ENCODE measurements around the gene C21orf91.

C21orf91 gene

GRCh38 chr21:17786071-17786850 lies 32.9 kb downstream of the C21orf91 start:
- H3K27me3 ChIP-seq (ENCODE audit: insufficient read depth, low read length): no peaks in the 10 kb centered on the region
- no peak overlapping the region for H2AFZ ChIP-seq (ENCODE audit: low read length, unreplicated experiment)
- peaks cover 15% of the 10 kb centered on the region; the same call in 1 of the 2 replicates for H3K36me3 ChIP-seq (ENCODE audit: insufficient read depth, low read length)
- H3K27ac ChIP-seq (ENCODE audit: low read depth, low read length): no peak overlapping the region
- H3K4me3 ChIP-seq (ENCODE audit: low read depth, low read length): no peak overlapping the region
- H3K4me1 ChIP-seq (ENCODE audit: control insufficient read depth, insufficient read depth, low read length, unreplicated experiment): no peaks in the 10 kb centered on the region
- H3K79me2 ChIP-seq (ENCODE audit: control insufficient read depth, insufficient read depth, low read length, unreplicated experiment): no peaks in the 10 kb centered on the region

- peaks cover 15% of the 10 kb centered on the region; the same call in 1 of the 2 replicates for H3K36me3 ChIP-seq (ENCODE audit: insufficient read depth, low read length)
- H3K79me2 ChIP-seq (ENCODE audit: control insufficient read depth, insufficient read depth, low read length, unreplicated experiment): no peaks in the 10 kb centered on the region
- H3K4me3 ChIP-seq (ENCODE audit: low read depth, low read length): no peak overlapping the region
- no peaks in the 10 kb centered on the region for H3K27me3 ChIP-seq (ENCODE audit: insufficient read depth, low read length)
- H2AFZ ChIP-seq (ENCODE audit: low read length, unreplicated experiment): no peak overlapping the region
- no peaks in the 10 kb centered on the region for H3K4me1 ChIP-seq (ENCODE audit: control insufficient read depth, insufficient read depth, low read length, unreplicated experiment)
- no peak overlapping the region for H3K27ac ChIP-seq (ENCODE audit: low read depth, low read length)
Observed at GRCh38 chr21:17785403-17785788, 33.8 kb downstream of the C21orf91 start.

DNA sequence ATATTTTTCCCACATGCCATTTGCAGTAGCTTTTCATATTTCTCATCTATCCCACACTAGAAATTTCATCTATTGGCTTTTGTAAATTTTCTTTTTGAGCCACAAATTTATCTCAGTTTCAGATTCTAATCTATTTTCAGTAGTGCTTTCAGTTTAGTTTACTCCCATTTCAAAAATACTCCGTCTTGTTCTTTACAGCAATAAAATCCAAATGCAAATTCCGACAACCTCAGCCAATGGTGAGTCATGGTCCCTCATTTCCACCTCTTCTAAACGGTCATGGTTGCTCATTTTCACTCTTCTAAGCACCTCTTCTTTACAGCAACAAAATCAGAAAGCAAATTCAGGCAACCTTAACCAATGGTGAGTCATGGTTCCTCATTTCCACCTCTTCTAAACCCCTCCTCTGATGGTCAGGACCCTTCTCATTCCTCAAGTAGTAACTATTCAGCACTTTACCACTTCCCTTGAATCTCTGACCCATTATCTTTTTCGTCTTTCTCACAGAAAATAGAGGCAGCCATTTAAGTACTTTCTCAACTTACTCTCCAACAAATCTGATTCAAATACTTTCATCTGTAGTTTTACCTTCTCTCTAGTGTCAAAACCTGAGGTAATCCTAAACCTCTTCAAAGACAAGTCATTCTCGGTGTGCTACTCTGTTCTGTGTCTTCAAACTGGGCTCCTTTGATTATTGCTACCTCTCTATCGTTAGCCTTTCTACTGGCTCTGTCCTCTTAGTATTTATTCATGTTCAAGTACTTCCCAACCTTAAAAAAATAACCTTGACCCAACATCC lies 34.4 kb downstream of the C21orf91 start:
- peaks cover 15% of the 10 kb centered on the region; the same call in 1 of the 2 replicates for H3K36me3 ChIP-seq (ENCODE audit: insufficient read depth, low read length)
- H3K27me3 ChIP-seq (ENCODE audit: insufficient read depth, low read length): no peaks in the 10 kb centered on the region
- no peaks in the 10 kb centered on the region for H3K79me2 ChIP-seq (ENCODE audit: control insufficient read depth, insufficient read depth, low read length, unreplicated experiment)
- H2AFZ ChIP-seq (ENCODE audit: low read length, unreplicated experiment): no peak overlapping the region
- no peak overlapping the region for H3K4me3 ChIP-seq (ENCODE audit: low read depth, low read length)
- H3K27ac ChIP-seq (ENCODE audit: low read depth, low read length): no peak overlapping the region
- H3K4me1 ChIP-seq (ENCODE audit: control insufficient read depth, insufficient read depth, low read length, unreplicated experiment): no peaks in the 10 kb centered on the region

DNA sequence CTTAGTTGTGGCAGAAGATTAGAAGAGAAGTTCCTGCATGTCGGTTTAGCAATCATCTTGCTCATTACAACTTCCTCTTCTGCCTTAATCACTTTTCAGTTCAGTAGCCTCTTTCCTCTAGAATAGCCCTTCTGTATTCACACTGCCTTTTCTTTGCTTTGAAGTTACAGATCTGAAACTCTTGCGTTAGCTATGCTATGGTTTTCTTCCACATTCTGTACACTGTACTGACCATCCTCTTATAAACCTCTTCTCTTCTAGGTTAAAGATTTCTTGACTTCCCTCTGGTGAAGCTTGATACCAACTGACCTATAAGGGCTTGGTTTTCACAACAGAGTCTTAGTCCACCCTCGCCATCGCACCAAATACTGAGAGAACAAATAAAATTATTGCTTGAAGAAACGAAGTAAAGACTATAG lies 35.0 kb downstream of the C21orf91 start:
- Histone ChIP-seq H3K27ac (ENCODE audit: low read depth, low read length) (no peak overlapping the region), H3K36me3 (ENCODE audit: insufficient read depth, low read length) (peaks cover 15% of the 10 kb centered on the region; the same call in 1 of the 2 replicates), H3K27me3 (ENCODE audit: insufficient read depth, low read length) (no peaks in the 10 kb centered on the region), H3K4me1 (ENCODE audit: control insufficient read depth, insufficient read depth, low read length, unreplicated experiment) (no peaks in the 10 kb centered on the region), H2AFZ (ENCODE audit: low read length, unreplicated experiment) (no peak overlapping the region), H3K79me2 (ENCODE audit: control insufficient read depth, insufficient read depth, low read length, unreplicated experiment) (no peaks in the 10 kb centered on the region), H3K4me3 (ENCODE audit: low read depth, low read length) (no peak overlapping the region)

- Histone ChIP-seq H2AFZ (ENCODE audit: low read length, unreplicated experiment) (no peak overlapping the region), H3K79me2 (ENCODE audit: control insufficient read depth, insufficient read depth, low read length, unreplicated experiment) (no peaks in the 10 kb centered on the region), H3K4me3 (ENCODE audit: low read depth, low read length) (no peak overlapping the region), H3K36me3 (ENCODE audit: insufficient read depth, low read length) (peaks cover 15% of the 10 kb centered on the region; the same call in 1 of the 2 replicates), H3K27ac (ENCODE audit: low read depth, low read length) (no peak overlapping the region), H3K27me3 (ENCODE audit: insufficient read depth, low read length) (no peaks in the 10 kb centered on the region), H3K4me1 (ENCODE audit: control insufficient read depth, insufficient read depth, low read length, unreplicated experiment) (no peaks in the 10 kb centered on the region)
Observed at GRCh38 chr21:17783481-17784179, 35.5 kb downstream of the C21orf91 start.

GRCh38 chr21:17783003-17783402 lies 36.2 kb downstream of the C21orf91 start:
- Histone ChIP-seq H3K27ac (ENCODE audit: low read depth, low read length) (no peak overlapping the region), H3K27me3 (ENCODE audit: insufficient read depth, low read length) (no peaks in the 10 kb centered on the region), H3K36me3 (ENCODE audit: insufficient read depth, low read length) (peaks cover 15% of the 10 kb centered on the region; the same call in 1 of the 2 replicates), H2AFZ (ENCODE audit: low read length, unreplicated experiment) (no peak overlapping the region), H3K4me3 (ENCODE audit: low read depth, low read length) (no peak overlapping the region), H3K79me2 (ENCODE audit: control insufficient read depth, insufficient read depth, low read length, unreplicated experiment) (no peaks in the 10 kb centered on the region), H3K4me1 (ENCODE audit: control insufficient read depth, insufficient read depth, low read length, unreplicated experiment) (no peaks in the 10 kb centered on the region)

DNA sequence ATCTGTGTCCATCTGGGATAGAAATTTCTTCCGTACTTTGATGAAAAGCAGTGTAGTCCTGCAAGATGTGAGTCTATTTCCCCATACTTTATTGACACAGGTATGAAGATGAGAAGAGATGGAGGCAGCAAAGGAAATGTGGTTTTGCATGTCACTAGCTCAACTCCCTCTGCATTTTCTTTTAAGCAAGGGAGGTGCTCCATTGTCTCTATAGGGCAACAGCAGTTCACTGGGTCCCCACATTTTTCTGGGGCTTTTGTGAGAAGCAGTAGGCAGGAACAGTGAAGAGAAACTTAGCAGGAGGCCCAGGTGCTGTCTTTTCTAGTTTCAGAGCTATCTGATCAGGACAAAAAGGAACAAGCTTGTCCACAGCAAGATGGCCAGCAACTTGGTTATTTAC lies 37.1 kb downstream of the C21orf91 start:
- no peaks in the 10 kb centered on the region for H3K79me2 ChIP-seq (ENCODE audit: control insufficient read depth, insufficient read depth, low read length, unreplicated experiment)
- no peak overlapping the region for H3K4me3 ChIP-seq (ENCODE audit: low read depth, low read length)
- H3K27me3 ChIP-seq (ENCODE audit: insufficient read depth, low read length): no peaks in the 10 kb centered on the region
- no peak overlapping the region for H3K27ac ChIP-seq (ENCODE audit: low read depth, low read length)
- H2AFZ ChIP-seq (ENCODE audit: low read length, unreplicated experiment): no peak overlapping the region
- peaks cover 15% of the 10 kb centered on the region; the same call in 1 of the 2 replicates for H3K36me3 ChIP-seq (ENCODE audit: insufficient read depth, low read length)
- H3K4me1 ChIP-seq (ENCODE audit: control insufficient read depth, insufficient read depth, low read length, unreplicated experiment): no peaks in the 10 kb centered on the region

DNA sequence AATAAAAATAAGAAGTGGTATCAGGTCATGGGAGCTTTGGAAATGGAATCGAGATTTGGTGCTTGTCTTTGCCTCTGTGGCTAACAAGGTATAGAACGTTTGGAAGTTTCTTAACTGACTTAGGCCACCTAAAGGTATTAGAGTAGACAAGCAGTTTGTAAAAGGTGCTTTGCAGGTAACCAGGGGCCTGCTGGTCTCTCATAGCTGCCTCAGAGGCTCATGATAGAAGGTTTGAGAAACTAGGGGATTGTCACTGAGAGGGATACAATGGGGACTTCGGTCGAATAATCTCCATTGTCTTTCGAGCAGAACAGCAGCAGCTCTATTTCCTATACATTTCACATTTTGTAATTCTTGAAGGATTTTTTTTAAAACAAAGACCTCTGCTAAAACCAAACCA lies 37.6 kb downstream of the C21orf91 start:
- Histone ChIP-seq H3K36me3 (ENCODE audit: insufficient read depth, low read length) (peaks cover 11% of the 10 kb centered on the region; the same call in 1 of the 2 replicates), H2AFZ (ENCODE audit: low read length, unreplicated experiment) (no peak overlapping the region), H3K27ac (ENCODE audit: low read depth, low read length) (no peak overlapping the region), H3K4me1 (ENCODE audit: control insufficient read depth, insufficient read depth, low read length, unreplicated experiment) (no peaks in the 10 kb centered on the region), H3K4me3 (ENCODE audit: low read depth, low read length) (no peak overlapping the region), H3K79me2 (ENCODE audit: control insufficient read depth, insufficient read depth, low read length, unreplicated experiment) (no peaks in the 10 kb centered on the region), H3K27me3 (ENCODE audit: insufficient read depth, low read length) (no peaks in the 10 kb centered on the region)

- Histone ChIP-seq H3K27ac (ENCODE audit: low read depth, low read length) (no peak overlapping the region), H2AFZ (ENCODE audit: low read length, unreplicated experiment) (no peak overlapping the region), H3K79me2 (ENCODE audit: control insufficient read depth, insufficient read depth, low read length, unreplicated experiment) (no peaks in the 10 kb centered on the region), H3K27me3 (ENCODE audit: insufficient read depth, low read length) (no peaks in the 10 kb centered on the region), H3K36me3 (ENCODE audit: insufficient read depth, low read length) (peaks cover 5% of the 10 kb centered on the region; the same call in 1 of the 2 replicates), H3K4me1 (ENCODE audit: control insufficient read depth, insufficient read depth, low read length, unreplicated experiment) (no peaks in the 10 kb centered on the region), H3K4me3 (ENCODE audit: low read depth, low read length) (no peak overlapping the region)
Observed at GRCh38 chr21:17780539-17780938, 38.6 kb downstream of the C21orf91 start.

DNA sequence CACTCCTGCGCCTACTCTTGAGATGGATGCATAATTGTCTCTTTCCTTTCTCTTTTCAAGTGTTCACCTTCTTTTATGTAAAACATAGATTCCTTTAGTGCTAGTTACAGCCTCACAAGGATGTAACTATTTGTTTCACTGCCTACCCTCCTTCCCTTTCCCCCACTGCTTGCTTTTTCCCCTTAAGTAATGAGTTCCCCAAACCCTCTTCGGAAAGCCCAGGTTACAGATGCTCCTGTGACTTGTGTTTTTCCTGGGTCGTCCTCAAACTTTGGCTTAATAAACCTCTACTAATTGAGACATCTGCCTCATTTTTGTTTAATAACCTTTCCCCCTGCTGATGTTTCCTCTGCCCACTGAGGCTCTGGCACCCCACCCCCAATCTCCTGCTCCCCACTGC lies 39.2 kb downstream of the C21orf91 start:
- H3K27ac ChIP-seq (ENCODE audit: low read depth, low read length): no peak overlapping the region
- H3K79me2 ChIP-seq (ENCODE audit: control insufficient read depth, insufficient read depth, low read length, unreplicated experiment): no peaks in the 10 kb centered on the region
- H3K27me3 ChIP-seq (ENCODE audit: insufficient read depth, low read length): no peaks in the 10 kb centered on the region
- H3K4me3 ChIP-seq (ENCODE audit: low read depth, low read length): no peak overlapping the region
- no peak overlapping the region for H2AFZ ChIP-seq (ENCODE audit: low read length, unreplicated experiment)
- H3K36me3 ChIP-seq (ENCODE audit: insufficient read depth, low read length): no peaks in the 10 kb centered on the region
- no peaks in the 10 kb centered on the region for H3K4me1 ChIP-seq (ENCODE audit: control insufficient read depth, insufficient read depth, low read length, unreplicated experiment)
